Pancreas (tissue), 10 donors: Measurements from ENCODE around the gene CCDC148. TPM values are rescaled to one million over a fixed set of nuclear protein-coding genes. Genes with fewer than 3 reads are reported as not detected.
A peak's percentile ranks its signal among the peaks of the same experiment; 100 is the strongest.

ENCODE experiments used
- ATAC-seq, 4 donors: fragments of 200-7000 bp; cut with Tn5 transposase; one replicate each; pipeline versions ENCODE4 v1.8.0 to v1.9.1; 2020; ENCODE audit warnings: mild to moderate bottlenecking in 4 of 4, moderate library complexity in 4 of 4
- DNase-seq, 6 donors: peaks; one replicate each; pipeline ENCODE4 v3.0.0-alpha.2; 2020
- FAIRE-seq: peaks from 2 replicates; lab custom pipeline; 2012; peaks lifted over from hg19 to GRCh38; lab: Jason Lieb, UNC
- H3K27ac ChIP-seq, 4 donors: fragments of 200-600 bp; sonication (generic); 1 replicate in 3 of 4; 2 replicates in 1 of 4; pipeline versions ENCODE4 v1.5.0 to v1.8.0; 2020
- H3K27me3 ChIP-seq, 4 donors: fragments of 200-600 bp; one replicate each; pipeline ENCODE4 v1.8.0; 2021
- H3K36me3 ChIP-seq, 3 donors: fragments of 200-600 bp; sonication (generic) in 1 of 3; one replicate each; pipeline versions ENCODE4 v1.5.0 to v1.8.0; 2020 to 2021
- H3K4me1 ChIP-seq, 3 donors: fragments of 200-600 bp; one replicate each; pipeline ENCODE4 v1.8.0; 2021
- H3K4me3 ChIP-seq, 4 donors: fragments of 200-600 bp; sonication (generic) in 2 of 4; one replicate each; pipeline versions ENCODE4 v1.5.0 to v1.8.0; 2020 to 2021
- H3K9me3 ChIP-seq, 4 donors: fragments of 200-600 bp; one replicate each; pipeline ENCODE4 v1.8.0; 2021
- CTCF ChIP-seq, 4 donors: fragments of 200-600 bp; sonication (generic) in 3 of 4; IDR thresholded peaks; one replicate each; pipeline versions ENCODE4 v1.5.0 to v1.8.0; 2021; ENCODE audit warnings: antibody characterized with exemption in 4 of 4
- WGBS, 2 donors: extraction: QIAGEN DNeasy Blood & Tissue Kit; methylation state at CpG; one replicate each; pipeline ENCODE4 v1.1.7; 2013; 5-methylcytosine and 5-hydroxymethylcytosine counted together
- intact Hi-C, 3 donors: fragments of 100-400 bp; cut with DNase I; formaldehyde crosslinking; loops; one replicate each; pipeline versions ENCODE4 v1.11.1 to v1.14.2; 2022
- polyA plus RNA-seq, 2 donors: library from polyadenylated mRNA; stranded (reverse); fragments of 200-250 nt; gene quantifications; one replicate each; pipeline ENCODE4 v1.2.3, GENCODE V29; 2013
- total RNA-seq, 6 donors: library from RNA; stranded (reverse); fragmentation: NEBNext Ultra II Directional in 4 of 6; extraction: Animal tissue kit (Norgen Biotek cat#: 25700) in 4 of 6; gene quantifications; one replicate each; pipeline versions ENCODE4 v1.2.1 to v1.2.4, GENCODE V29; 2021 to 2023
- donor health status: healthy with polysubstance abuse.
- donor health status: DM: no; HTN: no; CAD: no; lungs with moderate emphysema.
- donor health status: DM: no; HTN: no; CAD: no.
- donor health status: control.
- donor health status: control.
- donor health status: Bipolar disorder and iron deficiency.
- donor health status: DM: yes; HTN: yes; CAD: no.
- donor health status: DM: no; HTN: no; CAD: no.
- donor health status: DM: no; HTN: no; CAD: no.
- donor health status: DM: yes; HTN: yes; CAD: no.

The CCDC148 gene
- total and polyA plus RNA-seq, 8 donors: 0.38 to 1.5 (median 0.79) TPM

- FAIRE-seq (no peak), DNase-seq (no peak), ATAC-seq (no peak)
- intact Hi-C loops: loop anchor here in 1 of 3 donors (5.0 kb wide), 1 partner anchor 293 kb away; no protein-coding TSS in a partner anchor
- Histone ChIP-seq H3K4me1 (peaks cover 0 to 16% (median 13%) of the 10 kb centered on the region in 3 donors), H3K27ac (peak overlapping the region in 1 of 4 donors; percentile 39), H3K9me3 (no peaks in the 10 kb centered on the region), H3K27me3 (no peaks in the 10 kb centered on the region), H3K4me3 (peak overlapping the region in 2 of 4 donors; percentile 86 to 92), H3K36me3 (no peaks in the 10 kb centered on the region)
- no peak for TF ChIP-seq CTCF (IDR thresholded peaks at IDR 0.05)
- WGBS, 2 donors: 29 to 43% methylated on average over 9 of the region's 9 CpGs
Measured at GRCh38 chr2:158459161-158460003, 2.8 kb upstream of the CCDC148 start.

- no peaks in the 10 kb centered on the region for H3K27me3 ChIP-seq
- DNase-seq (no peak), ATAC-seq (no peak), FAIRE-seq (no peak)
- H3K27ac ChIP-seq: peak overlapping the region; percentile 95 to 97 (median 96)
- H3K4me1 ChIP-seq: peaks cover 0 to 16% (median 13%) of the 10 kb centered on the region in 3 donors
- no peak for TF ChIP-seq CTCF (IDR thresholded peaks at IDR 0.05)
- H3K9me3 ChIP-seq: no peaks in the 10 kb centered on the region
- H3K4me3 ChIP-seq: peak overlapping the region in 3 of 4 donors; percentile 86 to 92 (median 90)
- intact Hi-C loops: loop anchor here in 1 of 3 donors (5.0 kb wide), 1 partner anchor 294 kb away; no protein-coding TSS in a partner anchor
- no peaks in the 10 kb centered on the region for H3K36me3 ChIP-seq
- 16 to 21% methylated on average over 9 of the region's 9 CpGs for WGBS, 2 donors
Measured at GRCh38 chr2:158458617-158458920, 2.0 kb upstream of the CCDC148 start.

GRCh38 chr2:158457826-158458616 lies 1.5 kb upstream of the CCDC148 start:
- no peak for FAIRE-seq
- intact Hi-C loops: loop anchor here in 1 of 3 donors (5.0 kb wide), 1 partner anchor 294 kb away; no protein-coding TSS in a partner anchor
- Histone ChIP-seq H3K36me3 (no peaks in the 10 kb centered on the region), H3K4me1 (peaks cover 0 to 16% (median 13%) of the 10 kb centered on the region in 3 donors), H3K9me3 (no peaks in the 10 kb centered on the region), H3K27me3 (no peaks in the 10 kb centered on the region), H3K27ac (peak overlapping the region; percentile 95 to 97 (median 96)), H3K4me3 (peak overlapping the region; percentile 86 to 92 (median 90))
- WGBS, 2 donors: 0 to 1% methylated on average over 61 of the region's 61 CpGs
- peak; percentile 85 to 93 (median 88) for DNase-seq
- peak; percentile 23 to 44 (median 36) for TF ChIP-seq CTCF (IDR thresholded peaks at IDR 0.05)
- ATAC-seq: peak; percentile 82 to 86 (median 84)

- FAIRE-seq (no peak), DNase-seq (peak; percentile 49 to 83 (median 62)), ATAC-seq (peak; percentile 42 to 61 (median 48))
- no peaks in the 10 kb centered on the region for H3K27me3 ChIP-seq
- intact Hi-C loops: loop anchor here in 1 of 3 donors (5.0 kb wide), 1 partner anchor 295 kb away; no protein-coding TSS in a partner anchor
- WGBS, 2 donors: 0% methylated on average over 43 to 84 of the region's 84 CpGs
- no peak for TF ChIP-seq CTCF (IDR thresholded peaks at IDR 0.05)
- H3K4me3 ChIP-seq: peak overlapping the region; percentile 86 to 92 (median 90)
- H3K4me1 ChIP-seq: peaks cover 0 to 16% (median 13%) of the 10 kb centered on the region in 3 donors
- H3K9me3 ChIP-seq: no peaks in the 10 kb centered on the region
- no peaks in the 10 kb centered on the region for H3K36me3 ChIP-seq
- peak overlapping the region; percentile 95 to 97 (median 96) for H3K27ac ChIP-seq
Measured at GRCh38 chr2:158457092-158457825, 706 bp upstream of the CCDC148 start.
